ENCODE data around the gene OMP.

- TF ChIP-seq CTCF (IDR thresholded peaks at IDR 0.05) (peak; percentile 95), EZH2 (IDR thresholded peaks at IDR 0.05; ENCODE audit: borderline replicate concordance, insufficient read depth, low read depth, low read length, poor library complexity, severe bottlenecking) (no peak)
Observed at GRCh38 chr11:77127235-77127911, 24.7 kb downstream of the OMP start.
